DOHH2 (cell line): ENCODE measurements around the gene USP1.
A peak's percentile ranks its signal among the peaks of the same experiment; 100 is the strongest.

Experiments
- H3F3A ChIP-seq: fragments of 200-600 bp; sonication (generic), shearing (Covaris generic); 2 replicates; pipeline ENCODE4 v1.6.0; 2016; ENCODE audit warnings: antibody characterized with exemption, mild to moderate bottlenecking; ENCODE audit not compliant: control insufficient read depth, insufficient read depth
- H3K27ac ChIP-seq: fragments of 200-600 bp; sonication (generic); 2 replicates; pipeline ENCODE4 v1.5.1; 2014; ENCODE audit warnings: low read depth, mild to moderate bottlenecking, low read length, moderate library complexity
- H3K27me3 ChIP-seq: fragments of 200-600 bp; sonication (generic); 2 replicates; pipeline ENCODE4 v1.6.1; 2014; ENCODE audit warnings: mild to moderate bottlenecking, low read length, mixed read lengths; ENCODE audit not compliant: control insufficient read depth
- H3K36me3 ChIP-seq: fragments of 200-600 bp; sonication (generic); 2 replicates; pipeline ENCODE4 v1.6.1; 2014; ENCODE audit warnings: mild to moderate bottlenecking, low read length, moderate library complexity, mixed read lengths; ENCODE audit not compliant: control insufficient read depth
- H3K4me1 ChIP-seq: fragments of 200-600 bp; sonication (generic); 2 replicates; pipeline ENCODE4 v1.6.1; 2014; ENCODE audit warnings: mild to moderate bottlenecking, low read length, mixed read lengths; ENCODE audit not compliant: control insufficient read depth
- H3K4me2 ChIP-seq: fragments of 200-600 bp; sonication (generic); 2 replicates; pipeline ENCODE4 v1.6.0; 2014; ENCODE audit warnings: mild to moderate bottlenecking, low read length, moderate library complexity
- H3K4me3 ChIP-seq: fragments of 200-600 bp; sonication (generic); 2 replicates; pipeline ENCODE4 v1.5.1; 2014; ENCODE audit warnings: mild to moderate bottlenecking, low read length, mixed read lengths
- H3K79me2 ChIP-seq: fragments of 200-600 bp; sonication (generic); 2 replicates; pipeline ENCODE4 v1.6.1; 2014; ENCODE audit warnings: mild to moderate bottlenecking, low read length, mixed read lengths; ENCODE audit not compliant: control insufficient read depth
- H3K9me2 ChIP-seq: fragments of 200-600 bp; sonication (generic); replicated peaks from 2 replicates; pipeline ENCODE4 v1.6.1; 2014; ENCODE audit warnings: mild to moderate bottlenecking, low read length, mixed read lengths; ENCODE audit not compliant: control insufficient read depth
- H3K9me3 ChIP-seq: fragments of 200-600 bp; sonication (generic); 2 replicates; pipeline ENCODE4 v1.6.1; 2014; ENCODE audit warnings: antibody characterized with exemption, low read length, mixed read lengths; ENCODE audit not compliant: control insufficient read depth, insufficient read depth
- H4K20me1 ChIP-seq: fragments of 200-600 bp; sonication (generic); 2 replicates; pipeline ENCODE4 v1.6.0; 2014; ENCODE audit warnings: low read depth, mild to moderate bottlenecking, antibody characterized with exemption, low read length, moderate library complexity; ENCODE audit not compliant: control insufficient read depth, insufficient read depth
- CTCF ChIP-seq: fragments of 200-600 bp; sonication (generic); IDR thresholded peaks from one replicate; pipeline ENCODE4 v1.5.1; 2014; ENCODE audit warnings: antibody characterized with exemption, mild to moderate bottlenecking, low read depth, low read length; ENCODE audit not compliant: poor library complexity, severe bottlenecking
- EZH2phosphoT487 ChIP-seq: fragments of 200-600 bp; sonication (generic); IDR thresholded peaks from 2 replicates; pipeline ENCODE4 v1.6.1; 2017; ENCODE audit warnings: borderline replicate concordance, mild to moderate bottlenecking, antibody characterized with exemption, low read length, moderate library complexity, mixed read lengths

The USP1 gene

GRCh38 chr1:62435231-62436038 lies 1.4 kb upstream of the USP1 start:
- Histone ChIP-seq H3K9me2 (no peaks in the 10 kb centered on the region), H3K9me3 (no peaks in the 10 kb centered on the region), H3K27ac (peak overlapping the region; percentile 91), H3K27me3 (no peaks in the 10 kb centered on the region), H4K20me1 (peaks cover 22% of the 10 kb centered on the region), H3K4me3 (peak overlapping the region; percentile 98), H3K36me3 (peaks cover 43% of the 10 kb centered on the region), H3K79me2 (peaks cover 52% of the 10 kb centered on the region), H3F3A (peaks cover 10% of the 10 kb centered on the region; the same call in 1 of the 2 replicates), H3K4me2 (peak overlapping the region; percentile 79), H3K4me1 (peaks cover 25% of the 10 kb centered on the region)
- TF ChIP-seq CTCF (no peak), EZH2phosphoT487 (no peak)

GRCh38 chr1:62436039-62436465 lies 797 bp upstream of the USP1 start:
- no peaks in the 10 kb centered on the region for H3K9me2 ChIP-seq
- peaks cover 50% of the 10 kb centered on the region for H3K36me3 ChIP-seq
- H3F3A ChIP-seq = peaks cover 10% of the 10 kb centered on the region; the same call in 1 of the 2 replicates
- peak overlapping the region; percentile 79 for H3K4me2 ChIP-seq
- peak overlapping the region; percentile 91 for H3K27ac ChIP-seq
- no peaks in the 10 kb centered on the region for H3K27me3 ChIP-seq
- H3K79me2 ChIP-seq = peaks cover 58% of the 10 kb centered on the region
- peak overlapping the region; percentile 98 for H3K4me3 ChIP-seq
- TF ChIP-seq EZH2phosphoT487 = no peak
- TF ChIP-seq CTCF = no peak
- H4K20me1 ChIP-seq = peaks cover 26% of the 10 kb centered on the region
- H3K9me3 ChIP-seq = no peaks in the 10 kb centered on the region
- peaks cover 31% of the 10 kb centered on the region for H3K4me1 ChIP-seq

- peaks cover 33% of the 10 kb centered on the region for H4K20me1 ChIP-seq
- H3K4me3 ChIP-seq = peak overlapping the region; percentile 78
- H3K79me2 ChIP-seq = peaks cover 72% of the 10 kb centered on the region
- H3K4me1 ChIP-seq = peaks cover 33% of the 10 kb centered on the region
- peaks cover 10% of the 10 kb centered on the region; the same call in 1 of the 2 replicates for H3F3A ChIP-seq
- H3K36me3 ChIP-seq = peaks cover 63% of the 10 kb centered on the region
- TF ChIP-seq CTCF (no peak), EZH2phosphoT487 (no peak)
- peak overlapping the region; percentile 91 for H3K27ac ChIP-seq
- peak overlapping the region; percentile 67 for H3K4me2 ChIP-seq
- H3K27me3 ChIP-seq = no peaks in the 10 kb centered on the region
- no peaks in the 10 kb centered on the region for H3K9me3 ChIP-seq
- no peaks in the 10 kb centered on the region for H3K9me2 ChIP-seq
These were observed 558 bp downstream of the USP1 start for GRCh38 chr1:62437273-62437940.
